ENCODE results near the gene HAS3.

DNA sequence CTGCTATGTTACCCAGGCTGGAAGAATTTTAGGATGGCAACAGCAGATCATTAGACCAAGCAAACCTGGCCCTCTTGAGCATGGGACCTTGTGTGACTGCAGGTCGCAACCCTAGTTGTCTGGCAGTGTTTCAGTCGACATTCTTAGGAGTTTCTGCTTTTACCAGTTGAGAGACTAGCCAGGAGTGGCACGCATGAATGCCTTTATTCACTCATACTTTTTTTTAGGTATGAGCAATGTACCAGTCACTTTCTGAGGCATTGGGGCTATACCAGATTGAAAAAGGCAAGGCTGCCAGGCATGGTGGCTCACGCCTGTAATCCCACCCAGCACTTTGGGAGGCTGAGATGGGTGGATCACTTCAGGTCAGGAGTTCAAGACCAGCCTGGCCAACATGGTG, 28.2 kb upstream of the HAS3 start:
- TF ChIP-seq, protein P1, sequence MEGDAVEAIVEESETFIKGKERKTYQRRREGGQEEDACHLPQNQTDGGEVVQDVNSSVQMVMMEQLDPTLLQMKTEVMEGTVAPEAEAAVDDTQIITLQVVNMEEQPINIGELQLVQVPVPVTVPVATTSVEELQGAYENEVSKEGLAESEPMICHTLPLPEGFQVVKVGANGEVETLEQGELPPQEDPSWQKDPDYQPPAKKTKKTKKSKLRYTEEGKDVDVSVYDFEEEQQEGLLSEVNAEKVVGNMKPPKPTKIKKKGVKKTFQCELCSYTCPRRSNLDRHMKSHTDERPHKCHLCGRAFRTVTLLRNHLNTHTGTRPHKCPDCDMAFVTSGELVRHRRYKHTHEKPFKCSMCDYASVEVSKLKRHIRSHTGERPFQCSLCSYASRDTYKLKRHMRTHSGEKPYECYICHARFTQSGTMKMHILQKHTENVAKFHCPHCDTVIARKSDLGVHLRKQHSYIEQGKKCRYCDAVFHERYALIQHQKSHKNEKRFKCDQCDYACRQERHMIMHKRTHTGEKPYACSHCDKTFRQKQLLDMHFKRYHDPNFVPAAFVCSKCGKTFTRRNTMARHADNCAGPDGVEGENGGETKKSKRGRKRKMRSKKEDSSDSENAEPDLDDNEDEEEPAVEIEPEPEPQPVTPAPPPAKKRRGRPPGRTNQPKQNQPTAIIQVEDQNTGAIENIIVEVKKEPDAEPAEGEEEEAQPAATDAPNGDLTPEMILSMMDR (IDR thresholded peaks at IDR 0.05), result no peak
- TF ChIP-seq, protein P2, sequence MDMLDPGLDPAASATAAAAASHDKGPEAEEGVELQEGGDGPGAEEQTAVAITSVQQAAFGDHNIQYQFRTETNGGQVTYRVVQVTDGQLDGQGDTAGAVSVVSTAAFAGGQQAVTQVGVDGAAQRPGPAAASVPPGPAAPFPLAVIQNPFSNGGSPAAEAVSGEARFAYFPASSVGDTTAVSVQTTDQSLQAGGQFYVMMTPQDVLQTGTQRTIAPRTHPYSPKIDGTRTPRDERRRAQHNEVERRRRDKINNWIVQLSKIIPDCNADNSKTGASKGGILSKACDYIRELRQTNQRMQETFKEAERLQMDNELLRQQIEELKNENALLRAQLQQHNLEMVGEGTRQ (CRISPR knock-in tag; IDR thresholded peaks at IDR 0.05), result no peak
- TF ChIP-seq, protein P3, sequence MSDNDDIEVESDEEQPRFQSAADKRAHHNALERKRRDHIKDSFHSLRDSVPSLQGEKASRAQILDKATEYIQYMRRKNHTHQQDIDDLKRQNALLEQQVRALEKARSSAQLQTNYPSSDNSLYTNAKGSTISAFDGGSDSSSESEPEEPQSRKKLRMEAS (CRISPR knock-in tag; IDR thresholded peaks at IDR 0.05), result no peak
- TF ChIP-seq NR2C2 (CRISPR knock-in tag; IDR thresholded peaks at IDR 0.05) (no peak), MXD4 (CRISPR knock-in tag; IDR thresholded peaks at IDR 0.05; ENCODE audit: borderline replicate concordance) (no peak), CREM (CRISPR knock-in tag; IDR thresholded peaks at IDR 0.05) (no peak), IRF2 (CRISPR knock-in tag; IDR thresholded peaks at IDR 0.05; ENCODE audit: borderline replicate concordance, low read depth) (no peak)
- TF ChIP-seq, protein P4, sequence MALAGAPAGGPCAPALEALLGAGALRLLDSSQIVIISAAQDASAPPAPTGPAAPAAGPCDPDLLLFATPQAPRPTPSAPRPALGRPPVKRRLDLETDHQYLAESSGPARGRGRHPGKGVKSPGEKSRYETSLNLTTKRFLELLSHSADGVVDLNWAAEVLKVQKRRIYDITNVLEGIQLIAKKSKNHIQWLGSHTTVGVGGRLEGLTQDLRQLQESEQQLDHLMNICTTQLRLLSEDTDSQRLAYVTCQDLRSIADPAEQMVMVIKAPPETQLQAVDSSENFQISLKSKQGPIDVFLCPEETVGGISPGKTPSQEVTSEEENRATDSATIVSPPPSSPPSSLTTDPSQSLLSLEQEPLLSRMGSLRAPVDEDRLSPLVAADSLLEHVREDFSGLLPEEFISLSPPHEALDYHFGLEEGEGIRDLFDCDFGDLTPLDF (CRISPR knock-in tag; IDR thresholded peaks at IDR 0.05), result no peak
